HepG2 (cell line): Measurements from ENCODE around the gene TTLL10. TPM values are rescaled to one million over a fixed set of nuclear protein-coding genes. Genes with fewer than 3 reads are reported as not detected.
A peak's percentile ranks its signal among the peaks of the same experiment; 100 is the strongest.

Source experiments
- CAMTA2 ChIP-seq: sonication (generic); formaldehyde crosslinking; IDR thresholded peaks from 2 replicates; pipeline ENCODE4 v1.4.0; 2020; ENCODE audit warnings: mild to moderate bottlenecking, missing genetic modification reagents, borderline replicate concordance
- FOSL2 ChIP-seq: sonication (generic); formaldehyde crosslinking; IDR thresholded peaks from 2 replicates; pipeline ENCODE4 v1.4.0; 2020; ENCODE audit warnings: missing genetic modification reagents
- JARID2 ChIP-seq: sonication (generic); formaldehyde crosslinking; IDR thresholded peaks from 2 replicates; pipeline ENCODE4 v1.8.1; 2023; ENCODE audit warnings: missing genetic modification reagents, inconsistent platforms; ENCODE audit not compliant: insufficient replicate concordance
- KAT8 ChIP-seq: IDR thresholded peaks from 2 replicates; pipeline ENCODE4 v1.6.1; 2016; ENCODE audit warnings: missing genetic modification reagents, missing compliant biosample characterization
- KLF16 ChIP-seq, 2 experiments: sonication (generic) in 1 of 2; formaldehyde crosslinking in 1 of 2; IDR thresholded peaks; 2 replicates each; pipeline versions ENCODE4 v1.6.1 to v1.8.0; 2016 to 2023; ENCODE audit warnings: missing genetic modification reagents in 2 of 2, missing compliant biosample characterization in 1 of 2
- KMT2B ChIP-seq: IDR thresholded peaks from 2 replicates; pipeline ENCODE4 v1.6.1; 2016; ENCODE audit warnings: missing genetic modification reagents, missing compliant biosample characterization
- MTF2 ChIP-seq: sonication (generic); formaldehyde crosslinking; IDR thresholded peaks from 2 replicates; pipeline ENCODE4 v1.5.0; 2020; ENCODE audit warnings: missing genetic modification reagents, borderline replicate concordance
- NKX3-1 ChIP-seq: sonication (generic); formaldehyde crosslinking; IDR thresholded peaks from 2 replicates; pipeline ENCODE4 v1.5.0; 2020; ENCODE audit warnings: missing genetic modification reagents
- PAF1 ChIP-seq: IDR thresholded peaks from 2 replicates; pipeline ENCODE4 v1.6.1; 2016; ENCODE audit warnings: missing genetic modification reagents, missing compliant biosample characterization
- PHF5A ChIP-seq: IDR thresholded peaks from one replicate; pipeline ENCODE4 v1.6.1; 2018; ENCODE audit warnings: low read depth, missing genetic modification reagents; ENCODE audit not compliant: unreplicated experiment
- RCOR2 ChIP-seq: IDR thresholded peaks from 2 replicates; pipeline ENCODE4 v1.6.1; 2016; ENCODE audit warnings: missing biosample characterization, missing genetic modification reagents
- SPEN ChIP-seq: sonication (generic); formaldehyde crosslinking; IDR thresholded peaks from 2 replicates; pipeline ENCODE4 v1.5.1; 2020; ENCODE audit warnings: low read depth, mild to moderate bottlenecking, missing genetic modification reagents
- TOPORS ChIP-seq: sonication (generic); formaldehyde crosslinking; IDR thresholded peaks from 2 replicates; pipeline ENCODE4 v1.8.0; 2023; ENCODE audit warnings: mild to moderate bottlenecking, missing genetic modification reagents
- ZFYVE20 ChIP-seq: sonication (generic); formaldehyde crosslinking; IDR thresholded peaks from 2 replicates; pipeline ENCODE4 v1.8.0; 2023; ENCODE audit warnings: low read depth, mild to moderate bottlenecking, moderate library complexity, missing genetic modification reagents, borderline replicate concordance
- ZNF136 ChIP-seq: sonication (generic); formaldehyde crosslinking; IDR thresholded peaks from 2 replicates; pipeline ENCODE4 v1.8.1; 2022; ENCODE audit warnings: low read depth, mild to moderate bottlenecking, moderate library complexity, missing genetic modification reagents
- ZNF253 ChIP-seq: sonication (generic); formaldehyde crosslinking; IDR thresholded peaks from 2 replicates; pipeline ENCODE4 v1.8.0; 2022; ENCODE audit warnings: mild to moderate bottlenecking, missing genetic modification reagents, borderline replicate concordance
- ZNF446 ChIP-seq: sonication (generic); formaldehyde crosslinking; IDR thresholded peaks from 2 replicates; pipeline ENCODE4 v1.5.0; 2020; ENCODE audit warnings: mild to moderate bottlenecking, missing genetic modification reagents
- ZNF510 ChIP-seq: sonication (generic); formaldehyde crosslinking; IDR thresholded peaks from 2 replicates; pipeline ENCODE4 v1.4.0; 2020; ENCODE audit warnings: low read depth, mild to moderate bottlenecking, missing genetic modification reagents
- ZNF564 ChIP-seq: sonication (generic); formaldehyde crosslinking; IDR thresholded peaks from 2 replicates; pipeline ENCODE4 v1.8.1; 2023; ENCODE audit warnings: mild to moderate bottlenecking, missing genetic modification reagents
- ZNF572 ChIP-seq: sonication (generic); formaldehyde crosslinking; IDR thresholded peaks from 2 replicates; pipeline ENCODE4 v1.5.1; 2020; ENCODE audit warnings: mild to moderate bottlenecking, missing genetic modification reagents
- ZNF704 ChIP-seq: sonication (generic); formaldehyde crosslinking; IDR thresholded peaks from 2 replicates; pipeline ENCODE4 v1.8.1; 2023; ENCODE audit warnings: mild to moderate bottlenecking, inconsistent platforms, moderate library complexity, missing genetic modification reagents, borderline replicate concordance
- ZNF792 ChIP-seq: IDR thresholded peaks from 2 replicates; pipeline ENCODE4 v1.6.1; 2016
- ZNF839 ChIP-seq: sonication (generic); formaldehyde crosslinking; IDR thresholded peaks from 2 replicates; pipeline ENCODE4 v1.4.0; 2020; ENCODE audit warnings: missing genetic modification reagents, mild to moderate bottlenecking, borderline replicate concordance
- ZSCAN31 ChIP-seq: sonication (generic); formaldehyde crosslinking; IDR thresholded peaks from 2 replicates; pipeline ENCODE4 v1.5.0; 2020; ENCODE audit warnings: low read depth, mild to moderate bottlenecking, missing genetic modification reagents
- polyA plus RNA-seq, 8 experiments: library from polyadenylated mRNA; depleted of rRNA in 3 of 8; stranded (reverse) in 7 of 8; unstranded in 1 of 8; fragments of >200 nt; fragmentation: Illumina TruSeq in 4 of 8; extraction: Trizol in 4 of 8; gene quantifications; 2 replicates each; pipeline versions ENCODE4 v1.2.1 to v1.2.3, GENCODE V29; 2011 to 2016; ENCODE audit warnings: low read depth in 4 of 8, missing spikeins in 1 of 8, mixed read lengths in 1 of 8; ENCODE audit not compliant: insufficient read depth in 1 of 8
- total RNA-seq, 5 experiments: library from RNA; depleted of rRNA; stranded (reverse); fragments of >200 nt; fragmentation: Illumina TruSeq; extraction: Trizol; gene quantifications; 2 replicates each; pipeline ENCODE4 v1.2.3, GENCODE V29; 2016; ENCODE audit warnings: low read depth in 1 of 5
- TF ChIP-seq, protein P1 (sequence below): sonication (generic); formaldehyde crosslinking; IDR thresholded peaks from 2 replicates; pipeline ENCODE4 v1.9.0; 2021; ENCODE audit warnings: missing genetic modification reagents, borderline replicate concordance
- TF ChIP-seq, protein P2 (sequence below): sonication (generic); formaldehyde crosslinking; IDR thresholded peaks from 2 replicates; pipeline ENCODE4 v1.8.1; 2023; ENCODE audit warnings: missing genetic modification reagents, inconsistent platforms, borderline replicate concordance

The TTLL10 gene
- total and polyA plus RNA-seq, 2 of the 13 experiments (the other 11 are each of a cell fraction or from before 2014, with no cell fraction given): not detected

GRCh38 chr1:1124786-1125642 is 48.7 kb upstream of the TTLL10 start (continued):
- TF ChIP-seq, protein P1, sequence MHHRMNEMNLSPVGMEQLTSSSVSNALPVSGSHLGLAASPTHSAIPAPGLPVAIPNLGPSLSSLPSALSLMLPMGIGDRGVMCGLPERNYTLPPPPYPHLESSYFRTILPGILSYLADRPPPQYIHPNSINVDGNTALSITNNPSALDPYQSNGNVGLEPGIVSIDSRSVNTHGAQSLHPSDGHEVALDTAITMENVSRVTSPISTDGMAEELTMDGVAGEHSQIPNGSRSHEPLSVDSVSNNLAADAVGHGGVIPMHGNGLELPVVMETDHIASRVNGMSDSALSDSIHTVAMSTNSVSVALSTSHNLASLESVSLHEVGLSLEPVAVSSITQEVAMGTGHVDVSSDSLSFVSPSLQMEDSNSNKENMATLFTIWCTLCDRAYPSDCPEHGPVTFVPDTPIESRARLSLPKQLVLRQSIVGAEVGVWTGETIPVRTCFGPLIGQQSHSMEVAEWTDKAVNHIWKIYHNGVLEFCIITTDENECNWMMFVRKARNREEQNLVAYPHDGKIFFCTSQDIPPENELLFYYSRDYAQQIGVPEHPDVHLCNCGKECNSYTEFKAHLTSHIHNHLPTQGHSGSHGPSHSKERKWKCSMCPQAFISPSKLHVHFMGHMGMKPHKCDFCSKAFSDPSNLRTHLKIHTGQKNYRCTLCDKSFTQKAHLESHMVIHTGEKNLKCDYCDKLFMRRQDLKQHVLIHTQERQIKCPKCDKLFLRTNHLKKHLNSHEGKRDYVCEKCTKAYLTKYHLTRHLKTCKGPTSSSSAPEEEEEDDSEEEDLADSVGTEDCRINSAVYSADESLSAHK (CRISPR knock-in tag): no peak
- TF ChIP-seq TOPORS (CRISPR knock-in tag) (peak; percentile 61; the same call in 1 of the 2 replicates), ZNF446 (CRISPR knock-in tag) (peak; percentile 68; the same call in 1 of the 2 replicates), RCOR2 (no peak), ZNF839 (CRISPR knock-in tag) (no peak), KAT8 (CRISPR knock-in tag) (0 out of 2 replicates have a peak, but pooled peaks have one; percentile 60), ZNF572 (CRISPR knock-in tag) (0 out of 2 replicates have a peak, but pooled peaks have one; percentile 5), ZNF253 (no peak), ZNF792 (CRISPR knock-in tag) (0 out of 2 replicates have a peak, but pooled peaks have one; percentile 37), ZNF704 (peak; percentile 83), NKX3-1 (peak; percentile 36; the same call in 1 of the 2 replicates), JARID2 (CRISPR knock-in tag) (no peak), MTF2 (CRISPR knock-in tag) (no peak), FOSL2 (CRISPR knock-in tag) (peak; percentile 32; the same call in 1 of the 2 replicates), KLF16 (CRISPR knock-in tag; IDR thresholded peaks at IDR 0.05) (peak in 1 of 2 experiments; percentile 36; a peak in 1 of 4 replicates), CAMTA2 (CRISPR knock-in tag) (no peak), ZNF564 (CRISPR knock-in tag) (no peak), PAF1 (no peak), KMT2B (CRISPR knock-in tag) (peak; percentile 48; the same call in 1 of the 2 replicates), ZFYVE20 (no peak), PHF5A (CRISPR knock-in tag) (no peak), ZSCAN31 (peak; percentile 61; the same call in 1 of the 2 replicates), ZNF510 (0 out of 2 replicates have a peak, but pooled peaks have one; percentile 6), ZNF136 (CRISPR knock-in tag) (no peak), SPEN (CRISPR knock-in tag) (peak; percentile 58; the same call in 1 of the 2 replicates)
- TF ChIP-seq, protein P2, sequence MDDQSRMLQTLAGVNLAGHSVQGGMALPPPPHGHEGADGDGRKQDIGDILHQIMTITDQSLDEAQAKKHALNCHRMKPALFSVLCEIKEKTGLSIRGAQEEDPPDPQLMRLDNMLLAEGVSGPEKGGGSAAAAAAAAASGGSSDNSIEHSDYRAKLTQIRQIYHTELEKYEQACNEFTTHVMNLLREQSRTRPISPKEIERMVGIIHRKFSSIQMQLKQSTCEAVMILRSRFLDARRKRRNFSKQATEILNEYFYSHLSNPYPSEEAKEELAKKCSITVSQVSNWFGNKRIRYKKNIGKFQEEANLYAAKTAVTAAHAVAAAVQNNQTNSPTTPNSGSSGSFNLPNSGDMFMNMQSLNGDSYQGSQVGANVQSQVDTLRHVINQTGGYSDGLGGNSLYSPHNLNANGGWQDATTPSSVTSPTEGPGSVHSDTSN (CRISPR knock-in tag): no peak
